Measurements from ENCODE around the gene VAMP5.
A peak's percentile ranks its signal among the peaks of the same experiment; 100 is the strongest.
"Not testable (repeated sequence)": the region's sequence is repeated elsewhere in the genome, so short reads cannot be mapped to it uniquely, and the experiment has no call there.

The VAMP5 gene

GRCh38 chr2:85584354-85584856 lies at the start of gene VAMP5:
Gene VAMP5, plus strand, starts transcription at chr2:85584431. Its CDS starts 60 bp downstream, at chr2:85584491.
- DNase-seq = peak in 2 of 3 donors; percentile 45 to 63

GRCh38 chr2:85534881-85535280 lies 49.4 kb upstream of the VAMP5 start:
- DNase-seq = peak; percentile 53 to 77 (median 66)

GRCh38 chr2:85536479-85536878 lies 47.8 kb upstream of the VAMP5 start:
- DNase-seq = peak; percentile 50 to 60 (median 51)

GRCh38 chr2:85537600-85538506 lies 46.4 kb upstream of the VAMP5 start:
- peak in 2 of 3 donors; percentile 37 to 49 for DNase-seq

GRCh38 chr2:85538507-85539360 lies 45.5 kb upstream of the VAMP5 start, which contains the start of gene MAT2A:
Gene MAT2A, plus strand, starts transcription at chr2:85539168. Its CDS starts 120 bp downstream, at chr2:85539288.
- peak; percentile 93 to 98 (median 96) for DNase-seq

GRCh38 chr2:85539361-85540132 lies 44.7 kb upstream of the VAMP5 start:
- peak; percentile 60 to 83 (median 65) for DNase-seq

- DNase-seq = peak in 1 of 3 donors; percentile 20
These were observed 44.0 kb upstream of the VAMP5 start for GRCh38 chr2:85540133-85540648.

GRCh38 chr2:85541262-85541661 lies 43.0 kb upstream of the VAMP5 start:
- no peak for DNase-seq

- no peak for DNase-seq
These were observed 42.3 kb upstream of the VAMP5 start for GRCh38 chr2:85541753-85542457.

- DNase-seq = no peak
These were observed 41.5 kb upstream of the VAMP5 start for GRCh38 chr2:85542777-85543176.

GRCh38 chr2:85544254-85544691 lies 40.0 kb upstream of the VAMP5 start:
- DNase-seq = not testable (repeated sequence)

- not testable (repeated sequence) for DNase-seq
These were observed 39.1 kb upstream of the VAMP5 start for GRCh38 chr2:85544915-85545779.

- no peak for DNase-seq
These were observed 38.4 kb upstream of the VAMP5 start for GRCh38 chr2:85545780-85546240.

GRCh38 chr2:85547089-85547858 lies 37.0 kb upstream of the VAMP5 start:
- no peak for DNase-seq

- no peak for DNase-seq
These were observed 36.2 kb upstream of the VAMP5 start for GRCh38 chr2:85547859-85548607.

GRCh38 chr2:85548608-85548900 lies 35.7 kb upstream of the VAMP5 start:
- DNase-seq = no peak

GRCh38 chr2:85549095-85549494 lies 35.1 kb upstream of the VAMP5 start:
- no peak for DNase-seq

- DNase-seq = no peak
These were observed 34.4 kb upstream of the VAMP5 start for GRCh38 chr2:85549826-85550225.

GRCh38 chr2:85550486-85550885 lies 33.7 kb upstream of the VAMP5 start:
- DNase-seq = peak; percentile 49 to 65 (median 54)
